Measurements from ENCODE around the gene RBM20.

DNA sequence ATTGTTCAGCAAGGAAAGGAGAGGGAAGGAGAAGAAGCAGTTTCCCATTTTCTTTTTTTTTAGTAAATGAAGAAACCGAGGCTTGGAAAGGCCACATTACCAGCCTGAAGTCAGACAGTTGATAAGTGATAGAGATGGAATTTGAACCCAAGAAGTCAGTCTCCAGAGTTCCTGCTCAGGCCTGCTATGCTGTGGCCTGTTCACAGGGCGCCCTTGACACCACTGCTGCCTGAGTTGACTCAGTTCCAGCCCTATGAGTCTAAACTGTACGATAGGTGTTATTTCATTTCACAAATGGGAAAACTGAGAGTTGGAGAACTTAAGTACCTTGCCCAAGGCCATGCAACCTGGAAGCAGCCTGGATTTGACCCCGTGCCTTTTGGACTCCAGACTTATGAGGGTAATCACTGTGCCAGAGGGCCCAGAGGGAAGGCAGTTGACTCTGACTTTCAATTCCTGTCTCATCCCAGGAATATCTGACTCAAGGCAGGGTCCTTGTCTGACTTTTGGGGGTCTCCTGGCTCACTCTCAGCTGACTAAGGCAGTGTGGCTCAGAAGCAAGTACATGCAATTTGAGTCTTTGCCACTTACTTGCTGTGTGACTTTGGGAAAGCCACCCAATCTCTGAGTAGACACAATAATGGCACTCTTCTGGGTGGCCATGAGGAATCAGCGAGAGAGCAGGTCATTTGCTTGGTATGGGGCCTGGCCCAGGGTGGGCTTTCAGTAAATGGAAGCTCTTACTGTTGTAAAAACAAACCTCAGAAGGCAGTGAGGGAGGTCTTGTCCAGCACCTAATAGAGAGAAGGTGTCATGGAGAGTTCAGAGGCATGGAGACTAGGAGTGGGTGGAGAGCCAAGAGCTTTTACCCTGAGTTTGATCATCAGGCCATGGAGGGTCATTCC lies 17.9 kb upstream of the RBM20 start:
- TF ChIP-seq, protein P1, sequence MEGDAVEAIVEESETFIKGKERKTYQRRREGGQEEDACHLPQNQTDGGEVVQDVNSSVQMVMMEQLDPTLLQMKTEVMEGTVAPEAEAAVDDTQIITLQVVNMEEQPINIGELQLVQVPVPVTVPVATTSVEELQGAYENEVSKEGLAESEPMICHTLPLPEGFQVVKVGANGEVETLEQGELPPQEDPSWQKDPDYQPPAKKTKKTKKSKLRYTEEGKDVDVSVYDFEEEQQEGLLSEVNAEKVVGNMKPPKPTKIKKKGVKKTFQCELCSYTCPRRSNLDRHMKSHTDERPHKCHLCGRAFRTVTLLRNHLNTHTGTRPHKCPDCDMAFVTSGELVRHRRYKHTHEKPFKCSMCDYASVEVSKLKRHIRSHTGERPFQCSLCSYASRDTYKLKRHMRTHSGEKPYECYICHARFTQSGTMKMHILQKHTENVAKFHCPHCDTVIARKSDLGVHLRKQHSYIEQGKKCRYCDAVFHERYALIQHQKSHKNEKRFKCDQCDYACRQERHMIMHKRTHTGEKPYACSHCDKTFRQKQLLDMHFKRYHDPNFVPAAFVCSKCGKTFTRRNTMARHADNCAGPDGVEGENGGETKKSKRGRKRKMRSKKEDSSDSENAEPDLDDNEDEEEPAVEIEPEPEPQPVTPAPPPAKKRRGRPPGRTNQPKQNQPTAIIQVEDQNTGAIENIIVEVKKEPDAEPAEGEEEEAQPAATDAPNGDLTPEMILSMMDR (IDR thresholded peaks at IDR 0.05): no peak
- no peak for TF ChIP-seq EZH2 (IDR thresholded peaks at IDR 0.05)

Data from neural progenitor cell (in vitro differentiated cells).